ENCODE data around the gene GALNT2.

GALNT2 gene

DNA sequence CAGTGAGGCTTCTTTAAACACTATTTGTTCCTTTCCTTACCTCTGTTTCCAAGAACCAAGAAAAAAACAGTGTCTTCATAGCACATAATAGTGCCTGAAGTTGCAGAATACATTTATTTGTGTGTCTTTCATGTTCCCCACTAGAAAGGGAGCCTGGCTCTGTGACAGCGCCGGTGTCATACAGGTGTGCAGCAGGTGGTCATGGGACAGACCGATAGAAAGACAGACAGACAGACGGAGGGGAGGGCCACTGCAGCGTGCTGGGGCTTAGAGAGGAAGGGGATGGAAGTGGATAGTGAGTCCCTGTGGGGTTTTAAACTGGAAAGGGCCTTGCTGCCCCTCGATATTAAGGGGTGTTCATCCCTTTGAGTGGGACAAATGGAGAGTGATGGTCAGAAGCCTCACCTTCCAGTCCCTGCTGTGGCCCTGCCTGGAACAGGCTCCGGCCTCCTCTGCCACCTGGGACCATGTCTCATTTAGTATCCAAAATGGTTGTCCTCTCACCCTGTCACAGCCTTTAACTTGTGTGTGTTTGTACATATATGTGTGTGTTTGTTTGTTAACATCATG is 206.2 kb downstream of the GALNT2 start:
- no peak for ATAC-seq
- TF ChIP-seq, protein P1, sequence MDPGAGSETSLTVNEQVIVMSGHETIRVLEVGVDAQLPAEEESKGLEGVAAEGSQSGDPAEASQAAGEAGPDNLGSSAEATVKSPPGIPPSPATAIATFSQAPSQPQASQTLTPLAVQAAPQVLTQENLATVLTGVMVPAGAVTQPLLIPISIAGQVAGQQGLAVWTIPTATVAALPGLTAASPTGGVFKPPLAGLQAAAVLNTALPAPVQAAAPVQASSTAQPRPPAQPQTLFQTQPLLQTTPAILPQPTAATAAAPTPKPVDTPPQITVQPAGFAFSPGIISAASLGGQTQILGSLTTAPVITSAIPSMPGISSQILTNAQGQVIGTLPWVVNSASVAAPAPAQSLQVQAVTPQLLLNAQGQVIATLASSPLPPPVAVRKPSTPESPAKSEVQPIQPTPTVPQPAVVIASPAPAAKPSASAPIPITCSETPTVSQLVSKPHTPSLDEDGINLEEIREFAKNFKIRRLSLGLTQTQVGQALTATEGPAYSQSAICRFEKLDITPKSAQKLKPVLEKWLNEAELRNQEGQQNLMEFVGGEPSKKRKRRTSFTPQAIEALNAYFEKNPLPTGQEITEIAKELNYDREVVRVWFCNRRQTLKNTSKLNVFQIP (CRISPR knock-in tag; IDR thresholded peaks at IDR 0.05; ENCODE audit: borderline replicate concordance, low read depth), result no peak
- TF ChIP-seq SNAI2 (CRISPR knock-in tag; IDR thresholded peaks at IDR 0.05), result no peak
- TF ChIP-seq ESRRG (CRISPR knock-in tag; IDR thresholded peaks at IDR 0.05), result no peak
- no peak for TF ChIP-seq OSR1 (CRISPR knock-in tag; IDR thresholded peaks at IDR 0.05)
- no peak for TF ChIP-seq CSDC2 (CRISPR knock-in tag; IDR thresholded peaks at IDR 0.05)
- TF ChIP-seq PATZ1 (CRISPR knock-in tag; IDR thresholded peaks at IDR 0.05; ENCODE audit: borderline replicate concordance), result no peak
- TF ChIP-seq TOX (CRISPR knock-in tag; IDR thresholded peaks at IDR 0.05; ENCODE audit: borderline replicate concordance), result no peak
- no peak for TF ChIP-seq TSHZ2 (CRISPR knock-in tag; IDR thresholded peaks at IDR 0.05)
- no peak for TF ChIP-seq ARNTL (CRISPR knock-in tag; IDR thresholded peaks at IDR 0.05; ENCODE audit: borderline replicate concordance, low read depth)
- no peak for TF ChIP-seq GLIS3 (CRISPR knock-in tag; IDR thresholded peaks at IDR 0.05)
- TF ChIP-seq ZFP3 (CRISPR knock-in tag; IDR thresholded peaks at IDR 0.05), result no peak
- TF ChIP-seq ISL1 (CRISPR knock-in tag; IDR thresholded peaks at IDR 0.05), result no peak

GRCh38 chr1:230274254-230274653 is 207.2 kb downstream of the GALNT2 start:
- ATAC-seq, result no peak
- TF ChIP-seq RARB (CRISPR knock-in tag; IDR thresholded peaks at IDR 0.05) (no peak), ZNF565 (CRISPR knock-in tag; conservative IDR thresholded peaks at IDR 0.05; ENCODE audit: low read depth) (no peak), TOX (CRISPR knock-in tag; IDR thresholded peaks at IDR 0.05; ENCODE audit: borderline replicate concordance) (no peak)

DNA sequence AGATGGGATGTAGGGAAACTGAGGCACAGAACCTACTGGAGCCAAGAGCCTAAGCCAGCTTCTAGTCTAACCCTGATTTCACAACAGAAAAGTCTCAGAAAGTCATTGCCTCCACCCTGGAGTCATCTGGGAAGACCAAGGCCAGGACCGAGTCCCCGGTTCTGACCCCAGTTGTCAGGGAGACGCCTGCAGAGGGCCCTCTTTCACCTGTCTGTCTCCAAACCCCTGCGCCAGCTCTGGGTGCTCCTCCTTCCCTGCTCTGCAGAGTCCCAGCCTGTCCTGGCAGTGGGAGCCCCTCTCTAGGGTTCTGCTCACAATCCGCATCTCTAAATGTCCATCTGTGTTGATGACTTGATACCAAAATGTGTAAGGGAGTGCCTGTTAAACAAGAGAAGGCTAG is 209.4 kb downstream of the GALNT2 start:
- no peak for ATAC-seq
- TF ChIP-seq PATZ1 (CRISPR knock-in tag; IDR thresholded peaks at IDR 0.05; ENCODE audit: borderline replicate concordance) (no peak), CSDC2 (CRISPR knock-in tag; IDR thresholded peaks at IDR 0.05) (no peak), RARB (CRISPR knock-in tag; IDR thresholded peaks at IDR 0.05) (no peak), ZNF565 (CRISPR knock-in tag; conservative IDR thresholded peaks at IDR 0.05; ENCODE audit: low read depth) (no peak), ESRRG (CRISPR knock-in tag; IDR thresholded peaks at IDR 0.05) (no peak), ZC3H10 (CRISPR knock-in tag; IDR thresholded peaks at IDR 0.05) (no peak), ZFP30 (CRISPR knock-in tag; IDR thresholded peaks at IDR 0.05) (no peak), ZFP3 (CRISPR knock-in tag; IDR thresholded peaks at IDR 0.05) (no peak), ARNTL (CRISPR knock-in tag; IDR thresholded peaks at IDR 0.05; ENCODE audit: borderline replicate concordance, low read depth) (no peak), PPARA (CRISPR knock-in tag; IDR thresholded peaks at IDR 0.05; ENCODE audit: borderline replicate concordance) (no peak), ZNF70 (CRISPR knock-in tag; IDR thresholded peaks at IDR 0.05) (no peak), TSHZ2 (CRISPR knock-in tag; IDR thresholded peaks at IDR 0.05) (no peak), ISL1 (CRISPR knock-in tag; IDR thresholded peaks at IDR 0.05) (no peak), SNAI2 (CRISPR knock-in tag; IDR thresholded peaks at IDR 0.05) (no peak), GLIS3 (CRISPR knock-in tag; IDR thresholded peaks at IDR 0.05) (no peak)
- TF ChIP-seq, protein P2, sequence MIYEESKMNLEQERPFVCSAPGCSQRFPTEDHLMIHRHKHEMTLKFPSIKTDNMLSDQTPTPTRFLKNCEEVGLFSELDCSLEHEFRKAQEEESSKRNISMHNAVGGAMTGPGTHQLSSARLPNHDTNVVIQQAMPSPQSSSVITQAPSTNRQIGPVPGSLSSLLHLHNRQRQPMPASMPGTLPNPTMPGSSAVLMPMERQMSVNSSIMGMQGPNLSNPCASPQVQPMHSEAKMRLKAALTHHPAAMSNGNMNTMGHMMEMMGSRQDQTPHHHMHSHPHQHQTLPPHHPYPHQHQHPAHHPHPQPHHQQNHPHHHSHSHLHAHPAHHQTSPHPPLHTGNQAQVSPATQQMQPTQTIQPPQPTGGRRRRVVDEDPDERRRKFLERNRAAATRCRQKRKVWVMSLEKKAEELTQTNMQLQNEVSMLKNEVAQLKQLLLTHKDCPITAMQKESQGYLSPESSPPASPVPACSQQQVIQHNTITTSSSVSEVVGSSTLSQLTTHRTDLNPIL (CRISPR knock-in tag; IDR thresholded peaks at IDR 0.05; ENCODE audit: low read depth), result no peak
- TF ChIP-seq, protein P1 (CRISPR knock-in tag; IDR thresholded peaks at IDR 0.05; ENCODE audit: borderline replicate concordance, low read depth), result no peak
- TF ChIP-seq, protein P3, sequence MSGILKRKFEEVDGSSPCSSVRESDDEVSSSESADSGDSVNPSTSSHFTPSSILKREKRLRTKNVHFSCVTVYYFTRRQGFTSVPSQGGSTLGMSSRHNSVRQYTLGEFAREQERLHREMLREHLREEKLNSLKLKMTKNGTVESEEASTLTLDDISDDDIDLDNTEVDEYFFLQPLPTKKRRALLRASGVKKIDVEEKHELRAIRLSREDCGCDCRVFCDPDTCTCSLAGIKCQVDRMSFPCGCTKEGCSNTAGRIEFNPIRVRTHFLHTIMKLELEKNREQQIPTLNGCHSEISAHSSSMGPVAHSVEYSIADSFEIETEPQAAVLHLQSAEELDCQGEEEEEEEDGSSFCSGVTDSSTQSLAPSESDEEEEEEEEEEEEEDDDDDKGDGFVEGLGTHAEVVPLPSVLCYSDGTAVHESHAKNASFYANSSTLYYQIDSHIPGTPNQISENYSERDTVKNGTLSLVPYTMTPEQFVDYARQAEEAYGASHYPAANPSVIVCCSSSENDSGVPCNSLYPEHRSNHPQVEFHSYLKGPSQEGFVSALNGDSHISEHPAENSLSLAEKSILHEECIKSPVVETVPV (CRISPR knock-in tag; IDR thresholded peaks at IDR 0.05), result no peak
